Osteoblast (primary cell): ENCODE measurements around the gene CD80. TPM values are rescaled to one million over a fixed set of nuclear protein-coding genes. Genes with fewer than 3 reads are reported as not detected.
A peak's percentile ranks its signal among the peaks of the same experiment; 100 is the strongest.

ENCODE experiments used
- DNase-seq: peaks from one replicate; pipeline ENCODE4 v3.0.0; 2011; ENCODE audit warnings: low spot score, mixed read lengths; ENCODE audit not compliant: insufficient read length; ENCODE audit errors: missing footprints
- H2AFZ ChIP-seq: 2 replicates; pipeline ENCODE4 v1.6.0; 2011; ENCODE audit warnings: mild to moderate bottlenecking, low read length
- H3K27ac ChIP-seq: 2 replicates; pipeline ENCODE4 v1.5.1; 2011; ENCODE audit warnings: mild to moderate bottlenecking, low read depth, low read length, moderate library complexity
- H3K27me3 ChIP-seq: 2 replicates; pipeline ENCODE4 v1.6.0; 2012; ENCODE audit warnings: mild to moderate bottlenecking, control low read depth, inconsistent platforms, low read length, moderate library complexity; ENCODE audit not compliant: insufficient read depth
- H3K36me3 ChIP-seq: 2 replicates; pipeline ENCODE4 v1.5.1; 2011; ENCODE audit warnings: mild to moderate bottlenecking, low read length, control low read depth, moderate library complexity; ENCODE audit not compliant: insufficient read depth
- H3K4me1 ChIP-seq: 2 replicates; pipeline ENCODE4 v1.5.1; 2011; ENCODE audit warnings: mild to moderate bottlenecking, low read length, control low read depth, moderate library complexity; ENCODE audit not compliant: insufficient read depth
- H3K4me2 ChIP-seq: 2 replicates; pipeline ENCODE4 v1.6.0; 2011; ENCODE audit warnings: mild to moderate bottlenecking, low read length; ENCODE audit not compliant: insufficient read depth
- H3K4me3 ChIP-seq: fragments of 200-600 bp; sonication (generic); 3 replicates; pipeline ENCODE4 v1.5.1; 2012; ENCODE audit warnings: mild to moderate bottlenecking, low read length, inconsistent platforms; ENCODE audit not compliant: insufficient read depth
- H3K79me2 ChIP-seq: 2 replicates; pipeline ENCODE4 v1.6.0; 2012; ENCODE audit warnings: mild to moderate bottlenecking, low read length, control low read depth, inconsistent platforms; ENCODE audit not compliant: insufficient read depth
- H3K9me3 ChIP-seq: 2 replicates; pipeline ENCODE4 v1.5.1; 2011; ENCODE audit warnings: low read depth, low read length, control low read depth
- H4K20me1 ChIP-seq: 2 replicates; pipeline ENCODE4 v1.6.0; 2012; ENCODE audit warnings: mild to moderate bottlenecking, low read length, control low read depth; ENCODE audit not compliant: insufficient read depth
- total RNA-seq: library from RNA; depleted of rRNA; stranded (reverse); fragments of >200 nt; gene quantifications from 2 replicates; pipeline ENCODE4 v1.2.3, GENCODE V29; 2012
- TF ChIP-seq, protein P1 (sequence below): IDR thresholded peaks from 2 replicates; pipeline ENCODE4 v1.5.1; 2011; ENCODE audit warnings: mild to moderate bottlenecking, low read depth, low read length, moderate library complexity; ENCODE audit errors: extremely low read depth

The CD80 gene
- total RNA-seq, 1 donor, result 2.5 TPM

GRCh38 chr3:119594066-119594465 lies 34.7 kb upstream of the CD80 start:
- no peaks in the 10 kb centered on the region for H4K20me1 ChIP-seq
- peaks cover 3% of the 10 kb centered on the region for H3K36me3 ChIP-seq
- H3K4me1 ChIP-seq, result peaks cover 12% of the 10 kb centered on the region
- no peaks in the 10 kb centered on the region for H3K79me2 ChIP-seq
- no peak overlapping the region for H3K4me2 ChIP-seq
- no peaks in the 10 kb centered on the region for H3K27me3 ChIP-seq
- no peak overlapping the region for H2AFZ ChIP-seq
- H3K9me3 ChIP-seq, result no peaks in the 10 kb centered on the region
- DNase-seq, result no peak
- H3K27ac ChIP-seq, result no peak overlapping the region
- TF ChIP-seq, protein P1, sequence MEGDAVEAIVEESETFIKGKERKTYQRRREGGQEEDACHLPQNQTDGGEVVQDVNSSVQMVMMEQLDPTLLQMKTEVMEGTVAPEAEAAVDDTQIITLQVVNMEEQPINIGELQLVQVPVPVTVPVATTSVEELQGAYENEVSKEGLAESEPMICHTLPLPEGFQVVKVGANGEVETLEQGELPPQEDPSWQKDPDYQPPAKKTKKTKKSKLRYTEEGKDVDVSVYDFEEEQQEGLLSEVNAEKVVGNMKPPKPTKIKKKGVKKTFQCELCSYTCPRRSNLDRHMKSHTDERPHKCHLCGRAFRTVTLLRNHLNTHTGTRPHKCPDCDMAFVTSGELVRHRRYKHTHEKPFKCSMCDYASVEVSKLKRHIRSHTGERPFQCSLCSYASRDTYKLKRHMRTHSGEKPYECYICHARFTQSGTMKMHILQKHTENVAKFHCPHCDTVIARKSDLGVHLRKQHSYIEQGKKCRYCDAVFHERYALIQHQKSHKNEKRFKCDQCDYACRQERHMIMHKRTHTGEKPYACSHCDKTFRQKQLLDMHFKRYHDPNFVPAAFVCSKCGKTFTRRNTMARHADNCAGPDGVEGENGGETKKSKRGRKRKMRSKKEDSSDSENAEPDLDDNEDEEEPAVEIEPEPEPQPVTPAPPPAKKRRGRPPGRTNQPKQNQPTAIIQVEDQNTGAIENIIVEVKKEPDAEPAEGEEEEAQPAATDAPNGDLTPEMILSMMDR, result no peak
- H3K4me3 ChIP-seq, result no peak overlapping the region

- H3K4me1 ChIP-seq, result peaks cover 23% of the 10 kb centered on the region
- H3K27me3 ChIP-seq, result no peaks in the 10 kb centered on the region
- no peaks in the 10 kb centered on the region for H3K79me2 ChIP-seq
- no peak overlapping the region for H2AFZ ChIP-seq
- TF ChIP-seq, protein P1, result no peak
- H3K36me3 ChIP-seq, result peaks cover 3% of the 10 kb centered on the region
- no peak overlapping the region for H3K4me3 ChIP-seq
- no peak for DNase-seq
- H3K4me2 ChIP-seq, result no peak overlapping the region
- H4K20me1 ChIP-seq, result no peaks in the 10 kb centered on the region
- no peaks in the 10 kb centered on the region for H3K9me3 ChIP-seq
- H3K27ac ChIP-seq, result no peak overlapping the region
These were observed 33.4 kb upstream of the CD80 start for GRCh38 chr3:119592861-119593260.

- Histone ChIP-seq H3K36me3 (peaks cover 3% of the 10 kb centered on the region), H3K27ac (no peak overlapping the region), H3K27me3 (no peaks in the 10 kb centered on the region), H4K20me1 (no peaks in the 10 kb centered on the region), H3K79me2 (no peaks in the 10 kb centered on the region), H3K4me3 (no peak overlapping the region), H2AFZ (no peak overlapping the region), H3K4me2 (no peak overlapping the region), H3K9me3 (no peaks in the 10 kb centered on the region), H3K4me1 (peaks cover 23% of the 10 kb centered on the region)
- DNase-seq, result no peak
- TF ChIP-seq, protein P1, result no peak
These were observed 31.3 kb upstream of the CD80 start for GRCh38 chr3:119590706-119591105.

GRCh38 chr3:119589102-119589773 lies 29.8 kb upstream of the CD80 start:
- H3K9me3 ChIP-seq, result no peaks in the 10 kb centered on the region
- H3K4me1 ChIP-seq, result peaks cover 23% of the 10 kb centered on the region
- DNase-seq, result no peak
- no peak overlapping the region for H3K4me2 ChIP-seq
- H3K36me3 ChIP-seq, result peaks cover 3% of the 10 kb centered on the region
- H2AFZ ChIP-seq, result no peak overlapping the region
- TF ChIP-seq, protein P1, result no peak
- H3K4me3 ChIP-seq, result no peak overlapping the region
- H3K27ac ChIP-seq, result peak overlapping the region; percentile 31
- H3K27me3 ChIP-seq, result no peaks in the 10 kb centered on the region
- H3K79me2 ChIP-seq, result no peaks in the 10 kb centered on the region
- no peaks in the 10 kb centered on the region for H4K20me1 ChIP-seq
